HG03095 (cell line): ENCODE measurements around the gene RARRES1.

Experiments
- ATAC-seq: cut with Tn5 transposase; IDR thresholded peaks from one replicate; pipeline ENCODE4 v1.9.1; 2021; ENCODE audit warnings: moderate library complexity; ENCODE audit not compliant: unreplicated experiment

Gene RARRES1

DNA sequence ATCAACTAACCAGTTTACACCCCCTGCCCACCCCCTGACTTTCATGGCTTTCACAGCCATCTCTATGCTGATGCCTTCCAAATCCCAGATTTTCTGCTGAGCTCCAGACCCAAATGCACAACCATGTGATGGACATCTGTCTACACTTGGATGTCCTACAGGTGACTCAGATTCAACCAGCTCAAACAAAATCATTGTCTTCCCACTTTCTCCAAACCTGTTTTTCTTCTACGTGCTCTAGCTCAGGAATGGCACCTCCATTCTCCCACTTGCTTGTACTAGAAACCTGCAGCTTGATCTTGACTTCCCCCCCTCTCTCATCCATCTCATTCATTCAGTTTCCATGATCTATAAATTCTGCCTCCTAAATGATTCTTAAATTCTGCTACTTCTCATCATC lies 34.1 kb upstream of the RARRES1 start:
- ATAC-seq, result no peak

DNA sequence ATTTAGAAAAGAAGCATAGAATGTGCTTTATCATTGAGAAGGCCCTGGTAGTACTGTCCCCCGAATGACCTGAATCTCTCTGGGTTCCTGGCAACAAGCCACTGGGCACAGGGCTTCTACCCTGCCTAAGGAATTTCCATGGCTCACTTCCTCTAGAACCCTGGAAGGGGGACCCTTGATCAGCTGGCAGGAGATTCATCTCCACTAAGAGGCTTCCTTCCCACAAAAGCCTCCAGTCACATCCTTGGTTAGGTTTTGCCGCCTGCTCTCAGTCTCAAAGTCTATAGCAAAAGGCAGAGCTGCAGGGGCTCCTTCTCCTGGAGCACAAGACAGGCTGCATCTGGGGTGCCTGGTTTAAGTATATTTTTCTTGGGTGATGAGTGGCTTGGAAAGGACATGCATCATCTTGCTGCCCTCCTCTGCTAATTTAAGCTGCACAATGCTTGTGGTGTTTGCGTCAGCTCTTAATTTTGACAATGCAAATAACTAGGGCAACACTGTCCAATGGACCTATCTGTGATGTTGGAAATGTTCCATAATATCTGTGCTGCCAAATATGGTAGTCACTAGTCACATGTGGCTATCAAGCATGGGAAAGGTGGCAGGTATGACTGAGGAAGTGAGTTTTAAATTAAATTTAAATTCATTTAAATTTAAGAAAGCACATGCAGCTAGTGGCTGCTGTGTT lies 33.4 kb upstream of the RARRES1 start:
- no peak for ATAC-seq

DNA sequence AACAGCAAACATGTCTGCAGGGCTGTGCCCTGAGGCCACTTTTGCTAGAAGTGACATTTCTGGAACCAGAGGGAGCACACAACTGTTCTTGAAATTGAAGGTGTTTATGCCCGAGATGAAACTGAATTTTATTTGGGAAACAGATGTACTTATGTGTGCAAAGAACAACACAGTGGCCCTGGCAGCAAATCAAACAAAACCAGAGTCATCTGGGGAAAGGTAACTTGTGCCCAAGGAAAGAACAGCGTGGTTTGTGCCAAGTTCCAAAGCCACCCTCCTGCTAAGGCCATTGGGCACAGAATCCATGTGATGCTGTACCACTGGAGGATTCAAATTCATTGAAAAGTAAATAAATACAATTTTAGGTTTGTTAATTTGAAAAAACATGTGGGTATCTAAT lies 31.2 kb upstream of the RARRES1 start:
- no peak for ATAC-seq

DNA sequence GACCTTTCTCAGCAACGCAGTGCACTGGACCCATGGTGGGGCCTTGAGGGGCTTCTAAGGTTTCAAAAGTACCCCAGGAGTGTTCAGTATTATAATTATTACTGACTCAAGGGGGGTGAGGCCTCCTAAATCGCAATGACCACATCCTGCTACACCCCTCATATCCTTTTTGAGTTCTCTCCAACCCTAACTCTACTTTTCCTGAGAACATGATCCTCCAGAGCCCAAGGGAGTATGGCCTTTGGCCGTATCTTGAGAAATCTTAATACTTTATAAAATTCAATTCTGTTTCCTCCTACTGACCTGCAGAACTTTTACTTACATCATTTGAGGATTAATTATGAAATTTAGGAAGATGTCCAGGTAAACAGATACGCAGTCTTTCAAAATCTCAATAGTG lies 30.4 kb upstream of the RARRES1 start:
- no peak for ATAC-seq

DNA sequence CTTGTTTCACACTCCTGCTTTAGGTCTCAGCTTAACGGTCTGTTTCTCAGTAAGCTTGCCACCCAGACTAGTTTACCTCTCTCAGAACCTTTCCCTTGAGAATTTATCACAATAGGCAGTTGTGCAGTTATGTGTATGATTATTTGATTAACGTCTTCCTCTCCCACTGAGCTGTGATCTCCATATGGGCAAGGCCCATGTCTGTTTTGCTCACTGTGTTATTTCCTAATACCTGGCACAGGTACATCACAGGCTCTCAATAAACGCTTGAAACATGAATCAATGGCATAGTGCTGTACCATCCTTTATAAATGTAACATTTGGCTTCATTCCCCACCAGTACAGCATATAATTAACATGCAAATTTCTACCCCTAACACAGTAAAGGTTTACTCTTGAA lies 29.1 kb upstream of the RARRES1 start:
- ATAC-seq, result no peak

DNA sequence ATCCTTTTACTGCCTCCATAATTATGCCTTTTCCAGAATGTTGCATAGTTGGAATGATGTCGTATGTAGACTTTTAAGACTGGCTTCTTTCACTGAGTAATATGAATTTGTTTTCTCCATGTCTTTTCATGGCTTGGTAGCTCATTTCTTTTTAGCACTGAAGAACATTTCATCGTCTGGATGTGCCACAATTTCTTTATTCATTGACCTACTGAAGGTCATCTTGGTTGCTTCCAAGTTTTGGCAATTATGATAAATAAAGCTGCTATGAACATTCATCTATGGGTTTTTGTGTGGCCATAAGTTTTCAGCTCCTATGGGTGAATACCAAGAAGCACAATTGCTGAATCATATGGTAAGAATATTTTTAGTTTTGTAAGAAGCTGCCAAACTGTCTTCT lies 23.2 kb upstream of the RARRES1 start:
- ATAC-seq, result no peak

DNA sequence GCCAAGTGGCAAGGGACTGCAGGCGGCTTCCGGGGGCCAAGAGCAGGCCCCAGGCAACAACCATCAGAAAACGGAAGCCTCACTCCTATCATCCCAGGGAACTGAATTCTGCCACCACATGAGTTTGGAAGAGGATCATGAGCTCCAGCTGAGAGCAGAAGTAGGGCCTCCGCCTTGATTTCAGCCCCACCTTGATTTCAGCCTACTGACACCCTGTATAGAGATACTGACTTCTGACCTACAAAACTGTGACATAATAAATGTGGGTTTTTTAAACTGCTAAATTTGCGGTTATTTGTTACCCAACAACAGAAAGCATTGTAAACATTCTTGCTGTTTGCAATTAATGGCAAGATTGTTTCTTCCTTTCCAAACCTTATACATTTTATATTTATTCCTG lies 21.6 kb upstream of the RARRES1 start:
- no peak for ATAC-seq

DNA sequence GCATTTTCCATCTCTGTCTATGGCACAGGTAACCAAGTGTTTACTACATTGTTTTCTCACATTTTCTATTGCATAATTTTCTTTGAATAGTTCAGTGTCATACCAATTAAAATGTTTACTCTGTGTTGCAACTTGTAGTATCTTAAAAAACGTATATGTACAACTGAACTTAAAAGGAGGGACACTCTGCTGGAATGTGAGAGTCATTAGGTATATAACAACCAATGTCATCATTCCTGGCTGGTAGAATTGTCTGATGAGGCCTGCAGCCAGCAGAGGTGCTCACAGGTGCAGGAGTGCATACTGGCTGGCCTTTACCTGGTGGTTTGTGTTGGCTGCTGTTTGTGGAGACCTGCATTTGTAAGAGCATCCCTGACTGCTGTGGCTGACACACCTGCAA lies 19.1 kb upstream of the RARRES1 start:
- no peak for ATAC-seq

DNA sequence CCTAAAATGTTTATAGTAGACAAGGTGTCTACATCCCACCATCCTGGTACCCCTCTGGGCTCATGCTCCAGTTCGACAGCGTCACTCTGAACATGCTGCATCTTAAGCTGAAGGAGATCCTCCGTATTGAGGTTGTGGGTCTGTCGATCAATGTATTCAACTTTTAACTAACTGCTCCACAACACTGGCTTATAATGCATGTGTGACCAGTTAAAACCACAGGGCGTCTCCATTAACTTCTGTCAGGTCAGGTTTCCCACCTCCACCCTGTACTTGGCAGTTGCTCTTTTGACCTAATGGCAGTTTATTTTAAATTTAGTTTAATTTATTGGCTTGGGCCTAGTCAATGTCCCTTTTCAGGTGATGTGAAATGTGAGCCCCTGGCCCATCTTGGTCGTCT lies 17.8 kb upstream of the RARRES1 start:
- ATAC-seq, result no peak

DNA sequence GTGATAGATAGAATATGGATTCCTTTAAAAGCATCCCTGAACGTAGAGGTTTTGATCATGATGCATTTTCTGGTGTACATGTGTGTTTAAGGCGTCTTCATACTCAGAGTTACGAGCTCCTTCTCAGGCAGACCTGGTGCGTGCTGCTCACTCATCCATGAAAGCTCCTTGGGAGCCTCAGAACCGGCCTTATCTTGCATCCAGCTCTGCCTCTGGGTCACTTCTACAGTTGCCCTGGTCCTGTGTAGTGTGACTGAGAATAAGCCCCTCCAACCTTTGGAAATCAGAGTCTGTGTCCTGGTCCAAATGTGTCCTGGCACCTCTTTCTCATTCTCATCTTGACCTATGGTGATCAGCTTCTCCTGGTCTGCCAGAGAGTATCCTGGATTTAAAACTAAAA lies 17.3 kb upstream of the RARRES1 start:
- no peak for ATAC-seq

DNA sequence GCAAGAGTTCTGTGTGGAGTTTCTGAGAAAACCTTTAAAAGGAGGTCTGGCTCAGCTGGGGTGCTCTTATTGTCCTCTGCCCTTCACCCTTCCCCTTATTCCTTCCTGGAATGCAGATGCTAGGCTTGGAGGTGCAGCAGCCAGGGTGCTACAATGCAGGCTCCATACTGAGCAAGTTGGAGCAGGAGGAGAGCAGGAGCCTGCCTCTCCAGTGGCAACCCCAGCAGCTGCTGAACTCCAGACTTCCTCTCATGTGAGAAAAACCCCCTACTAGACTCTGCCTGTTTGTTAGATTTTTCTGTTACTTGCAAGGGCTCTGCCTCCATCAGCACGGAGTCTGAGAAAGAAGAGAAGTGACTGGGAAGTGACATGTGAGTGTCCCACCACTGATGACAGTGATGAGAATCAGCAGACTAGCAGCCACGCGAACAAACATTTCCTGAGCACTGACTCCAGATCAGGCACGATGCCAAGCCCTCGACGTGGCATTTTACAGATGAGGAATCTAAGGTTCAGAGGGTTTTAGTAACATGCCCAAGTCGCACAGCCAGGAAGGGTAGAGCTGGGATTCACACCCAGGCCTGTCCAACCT lies 16.1 kb upstream of the RARRES1 start:
- ATAC-seq, result no peak

DNA sequence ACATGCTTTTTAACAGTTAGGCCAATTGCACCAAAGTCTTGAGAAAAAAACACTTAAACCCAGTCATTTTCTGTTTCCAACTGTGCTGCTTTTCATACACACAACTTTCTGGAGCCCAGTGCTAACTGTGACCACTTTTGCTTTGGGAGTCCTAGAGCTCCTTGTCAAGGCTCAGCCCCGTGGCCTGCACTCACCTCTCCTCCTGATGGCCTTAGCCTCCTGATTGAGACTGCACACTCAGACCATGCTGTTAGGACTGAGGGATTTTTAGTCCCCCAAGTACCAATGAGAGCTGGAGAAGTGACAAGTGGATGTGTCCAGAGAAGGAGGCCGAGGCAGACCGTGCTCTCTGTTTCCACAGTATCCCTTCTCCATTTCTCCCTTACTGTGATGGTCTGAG lies 15.2 kb upstream of the RARRES1 start:
- no peak for ATAC-seq

DNA sequence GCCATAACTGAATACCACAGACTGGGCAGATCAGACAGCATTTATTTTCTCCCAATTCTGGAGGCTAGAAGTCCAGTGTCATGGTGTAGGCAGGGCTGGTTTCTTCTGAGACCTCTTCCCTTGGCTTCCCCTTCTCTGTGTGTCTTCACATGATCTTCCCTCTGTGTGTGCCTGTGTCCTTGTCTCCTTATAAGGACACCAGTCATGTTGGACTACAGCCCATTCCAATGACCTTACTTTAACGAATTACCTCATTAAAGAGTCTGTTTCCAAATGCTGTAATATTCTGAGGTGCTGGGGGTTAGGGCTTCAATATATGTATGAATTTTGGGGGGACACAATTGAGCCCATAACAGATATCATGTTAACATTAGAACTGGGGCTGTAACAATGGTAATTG lies 13.3 kb upstream of the RARRES1 start:
- no peak for ATAC-seq

DNA sequence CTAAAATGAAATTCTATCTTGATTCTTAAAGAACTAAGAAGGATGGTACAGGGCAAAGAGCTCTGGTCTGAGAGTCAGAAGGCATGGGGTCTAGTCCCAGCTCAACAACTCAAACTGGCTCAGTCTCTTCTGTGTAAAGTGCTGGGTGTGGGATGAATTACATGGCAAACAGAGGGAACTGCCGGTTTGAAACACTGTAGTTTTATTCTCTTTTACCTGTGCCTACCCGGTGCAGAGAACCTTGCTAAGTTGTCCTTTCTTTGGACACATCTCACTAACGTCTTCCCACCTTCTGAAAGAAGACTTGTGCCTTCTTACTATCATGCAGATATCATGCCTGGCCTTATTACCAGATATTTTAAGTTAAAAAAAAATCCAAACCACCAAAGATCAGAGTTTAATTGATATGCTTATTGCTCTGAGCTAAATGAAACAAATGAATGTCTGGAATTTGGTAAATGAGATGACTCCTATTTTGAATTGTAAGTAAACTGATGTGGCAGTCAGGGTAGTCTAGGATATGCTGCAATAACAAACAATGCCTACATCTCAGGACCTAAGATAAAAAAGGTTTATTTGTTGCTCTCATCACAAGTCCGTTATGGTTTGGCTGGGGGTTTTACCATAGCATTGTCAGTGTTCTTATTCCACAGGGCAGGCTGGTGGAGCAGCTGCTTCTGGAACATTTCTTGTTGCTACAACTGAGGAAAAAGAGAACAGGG lies 12.5 kb upstream of the RARRES1 start:
- ATAC-seq, result no peak

DNA sequence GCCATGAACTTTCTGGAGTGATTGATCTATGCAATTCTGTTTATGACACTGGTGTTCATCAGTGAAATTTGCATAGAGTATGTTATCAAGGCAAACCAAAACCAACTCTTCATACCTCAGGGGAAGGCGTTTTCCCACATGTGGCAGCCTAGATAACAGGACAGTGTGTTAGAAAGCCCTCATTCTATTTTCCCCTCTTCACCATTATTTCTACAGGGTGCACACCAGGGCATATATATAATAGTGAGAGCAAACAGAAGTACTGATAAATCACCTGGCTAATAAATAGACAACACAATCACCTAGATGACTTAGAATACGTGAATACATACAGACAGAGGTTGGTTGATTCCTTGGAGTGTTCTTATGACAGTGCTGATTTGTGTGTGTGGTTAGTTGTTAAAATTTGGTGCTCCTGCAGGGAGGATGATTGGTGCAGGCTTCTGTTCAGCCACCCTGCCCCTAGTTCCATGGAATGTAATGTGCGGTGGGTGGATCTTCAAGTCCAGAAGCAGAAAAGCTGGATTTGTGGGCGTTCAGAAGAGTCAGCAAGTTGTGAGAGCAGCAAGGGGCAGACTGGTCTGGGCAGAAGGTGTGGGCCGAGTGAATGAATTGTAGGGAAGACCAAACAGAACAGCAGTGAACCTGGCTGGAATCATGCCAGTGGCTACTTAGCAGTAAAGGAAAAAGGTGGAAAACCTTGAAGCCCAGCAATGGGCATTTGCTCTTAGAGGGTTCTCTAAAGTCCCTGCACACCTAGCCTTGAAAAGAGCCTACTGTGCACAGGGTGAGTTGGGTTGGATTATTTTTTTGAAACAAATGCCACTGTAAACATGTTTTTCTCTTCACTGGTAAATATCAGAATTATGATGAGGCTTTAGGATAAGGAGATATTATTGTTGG lies 11.7 kb upstream of the RARRES1 start:
- no peak for ATAC-seq

DNA sequence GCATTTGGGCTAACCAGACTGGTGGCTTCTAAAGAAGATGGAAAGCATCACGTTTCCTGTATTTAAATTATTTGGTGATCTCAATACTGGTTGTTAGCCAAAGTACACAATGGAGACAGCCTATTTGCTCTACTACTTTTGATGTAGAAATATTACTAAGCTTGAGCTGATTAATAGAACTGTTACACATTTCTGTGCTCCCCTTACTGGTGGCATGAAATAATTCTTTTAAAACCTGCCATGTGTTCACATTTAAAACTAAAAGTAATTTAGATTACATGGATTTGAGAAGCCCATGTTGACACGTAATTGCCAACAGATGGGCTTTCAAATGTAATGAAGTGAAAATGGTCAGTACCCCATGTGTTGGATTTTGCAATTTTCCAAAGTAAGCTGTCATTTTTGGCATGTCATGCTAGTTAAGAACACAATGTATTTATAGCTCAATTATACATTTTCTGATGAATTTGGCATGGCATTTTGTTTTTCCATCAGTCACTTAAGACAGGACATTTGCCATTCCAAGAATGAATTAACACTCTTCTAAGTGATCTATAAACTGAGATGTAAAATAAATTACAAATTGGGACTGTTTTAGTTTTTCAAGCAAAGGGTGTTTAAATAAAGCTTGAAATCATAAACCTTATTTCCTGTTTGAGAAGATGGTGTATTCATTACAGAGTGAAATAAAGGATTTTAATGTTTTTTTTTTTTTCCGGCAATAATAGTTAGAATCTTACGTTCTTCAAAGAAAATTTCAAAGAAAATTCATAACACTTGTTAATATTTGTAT lies 10.8 kb upstream of the RARRES1 start:
- no peak for ATAC-seq

DNA sequence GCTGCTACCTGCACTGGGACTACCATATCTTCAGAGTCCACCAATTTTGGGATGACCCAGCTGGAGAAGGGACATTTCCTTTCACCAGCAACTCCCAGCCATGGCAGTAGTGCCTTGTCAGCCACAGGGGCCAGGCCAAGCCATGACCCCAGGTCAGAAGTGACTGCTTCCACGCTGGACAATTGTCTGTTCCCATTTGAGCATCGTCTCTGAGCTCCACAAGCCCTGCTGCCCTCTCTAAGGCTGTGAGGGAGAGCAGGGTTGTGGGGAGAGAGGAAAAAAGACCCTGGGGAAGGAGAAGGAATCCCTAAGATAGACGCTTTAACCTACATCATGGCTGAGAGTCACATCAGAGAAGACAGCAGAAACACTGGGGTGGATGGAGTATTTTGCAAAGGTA lies 7.4 kb upstream of the RARRES1 start:
- no peak for ATAC-seq

DNA sequence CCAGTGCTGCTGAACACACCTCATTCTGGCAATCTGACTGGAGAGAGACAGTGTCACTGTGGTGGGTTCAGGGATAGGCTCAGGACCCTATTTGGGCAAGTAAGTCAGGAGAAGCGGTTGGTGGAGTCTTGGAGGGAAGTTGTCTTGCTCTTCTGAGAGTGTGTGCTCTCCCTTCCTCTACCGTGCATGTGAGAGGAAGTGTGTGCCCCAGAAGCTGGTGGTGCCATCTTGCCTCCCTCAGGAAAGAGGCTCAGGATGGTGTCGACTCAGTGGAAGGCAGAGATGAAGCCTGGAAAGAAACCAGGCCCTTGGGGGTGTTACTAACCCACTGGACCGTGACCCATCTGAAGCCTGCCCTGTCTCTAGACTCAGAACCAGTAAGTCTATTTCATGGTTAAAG lies 6.8 kb upstream of the RARRES1 start:
- ATAC-seq, result no peak

DNA sequence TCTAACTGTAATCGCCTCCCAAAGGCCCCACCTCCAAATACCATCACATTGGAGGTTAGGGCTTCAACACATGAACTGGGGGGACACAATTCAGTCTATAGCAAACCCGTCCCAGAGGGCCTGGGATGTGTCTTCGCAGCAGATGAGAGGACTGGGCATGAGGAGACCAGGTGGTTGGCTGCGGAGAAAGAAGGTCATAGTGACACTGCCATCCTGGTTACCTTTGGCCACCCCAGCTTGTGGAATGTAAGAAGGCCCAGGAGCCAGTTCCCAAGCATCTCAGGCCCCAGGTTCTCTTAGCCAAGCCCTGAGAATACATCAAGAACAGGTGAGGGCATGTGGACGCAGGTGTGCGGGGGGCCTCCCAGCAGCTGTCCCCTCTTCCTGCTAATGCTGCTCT lies 6.4 kb upstream of the RARRES1 start:
- ATAC-seq, result no peak

DNA sequence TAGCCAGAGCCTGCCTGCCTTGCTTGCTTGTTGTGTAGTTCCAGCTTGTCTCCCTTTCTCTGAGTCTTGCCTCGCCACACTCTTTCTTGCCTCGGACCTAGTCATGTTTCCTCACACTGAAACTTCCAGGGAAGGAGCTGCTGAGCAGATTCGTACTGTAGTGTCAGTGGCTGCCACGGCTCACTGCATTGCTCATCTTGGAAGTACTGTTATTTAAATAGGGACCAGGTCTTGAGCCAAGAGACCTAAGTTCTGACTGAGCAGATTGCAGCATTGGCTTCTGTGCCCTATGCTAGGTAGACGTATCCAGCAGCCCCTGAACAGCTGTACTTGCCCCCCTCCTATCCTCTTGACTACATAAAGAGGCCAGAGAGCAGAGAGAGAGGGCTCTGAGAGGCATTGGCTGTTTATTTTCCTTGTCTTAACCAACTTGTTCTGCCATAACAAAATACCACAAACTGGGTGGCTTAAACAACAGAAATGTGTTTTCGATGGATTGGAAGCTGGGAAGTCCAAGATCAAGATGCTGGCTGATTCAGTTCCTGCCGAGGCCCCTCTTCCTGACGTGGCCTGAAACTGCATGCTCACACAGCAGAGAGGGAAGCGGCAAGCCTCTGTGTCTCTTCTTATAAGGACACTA lies 5.8 kb upstream of the RARRES1 start:
- no peak for ATAC-seq
